WTC11 (cell line): ENCODE data around the gene IL17RA.

Source experiments
- E2F1 ChIP-seq: sonication (generic); formaldehyde crosslinking; IDR thresholded peaks from 2 replicates; pipeline ENCODE4 v1.8.0; 2022; ENCODE audit warnings: mild to moderate bottlenecking, missing genetic modification reagents
- FOXK1 ChIP-seq: sonication (generic); formaldehyde crosslinking; IDR thresholded peaks from 2 replicates; pipeline ENCODE4 v1.8.0; 2022; ENCODE audit warnings: mild to moderate bottlenecking, moderate library complexity, missing genetic modification reagents
- HMGXB4 ChIP-seq: sonication (generic); formaldehyde crosslinking; IDR thresholded peaks from 2 replicates; pipeline ENCODE4 v1.8.1; 2023; ENCODE audit warnings: mild to moderate bottlenecking, moderate library complexity, missing genetic modification reagents
- MYBL2 ChIP-seq: sonication (generic); formaldehyde crosslinking; IDR thresholded peaks from 2 replicates; pipeline ENCODE4 v1.8.1; 2023; ENCODE audit warnings: mild to moderate bottlenecking, moderate library complexity, missing genetic modification reagents
- TEAD1 ChIP-seq: sonication (generic); formaldehyde crosslinking; IDR thresholded peaks from 2 replicates; pipeline ENCODE4 v1.8.0; 2022; ENCODE audit warnings: mild to moderate bottlenecking, missing genetic modification reagents
- TF ChIP-seq, protein P1 (sequence below): fragments of 200-600 bp; IDR thresholded peaks from 2 replicates; pipeline ENCODE4 v1.8.0; 2022; ENCODE audit warnings: antibody characterized with exemption
- TF ChIP-seq, protein P2 (sequence below): sonication (generic); formaldehyde crosslinking; conservative IDR thresholded peaks from 2 replicates; pipeline ENCODE4 v1.8.1; 2022; ENCODE audit warnings: mild to moderate bottlenecking, missing genetic modification reagents
- TF ChIP-seq, protein P3 (sequence below): sonication (generic); formaldehyde crosslinking; IDR thresholded peaks from 2 replicates; pipeline ENCODE4 v1.8.0; 2022; ENCODE audit warnings: missing genetic modification reagents
- TF ChIP-seq, protein P4 (sequence below): sonication (generic); formaldehyde crosslinking; IDR thresholded peaks from 2 replicates; pipeline ENCODE4 v1.8.0; 2022; ENCODE audit warnings: mild to moderate bottlenecking, missing genetic modification reagents
- TF ChIP-seq, protein P5 (sequence below): sonication (generic); formaldehyde crosslinking; IDR thresholded peaks from 2 replicates; pipeline ENCODE4 v1.8.0; 2022; ENCODE audit warnings: mild to moderate bottlenecking, missing genetic modification reagents

GRCh38 chr22:17159504-17159951 lies 74.7 kb downstream of the IL17RA start:
- TF ChIP-seq, protein P1, sequence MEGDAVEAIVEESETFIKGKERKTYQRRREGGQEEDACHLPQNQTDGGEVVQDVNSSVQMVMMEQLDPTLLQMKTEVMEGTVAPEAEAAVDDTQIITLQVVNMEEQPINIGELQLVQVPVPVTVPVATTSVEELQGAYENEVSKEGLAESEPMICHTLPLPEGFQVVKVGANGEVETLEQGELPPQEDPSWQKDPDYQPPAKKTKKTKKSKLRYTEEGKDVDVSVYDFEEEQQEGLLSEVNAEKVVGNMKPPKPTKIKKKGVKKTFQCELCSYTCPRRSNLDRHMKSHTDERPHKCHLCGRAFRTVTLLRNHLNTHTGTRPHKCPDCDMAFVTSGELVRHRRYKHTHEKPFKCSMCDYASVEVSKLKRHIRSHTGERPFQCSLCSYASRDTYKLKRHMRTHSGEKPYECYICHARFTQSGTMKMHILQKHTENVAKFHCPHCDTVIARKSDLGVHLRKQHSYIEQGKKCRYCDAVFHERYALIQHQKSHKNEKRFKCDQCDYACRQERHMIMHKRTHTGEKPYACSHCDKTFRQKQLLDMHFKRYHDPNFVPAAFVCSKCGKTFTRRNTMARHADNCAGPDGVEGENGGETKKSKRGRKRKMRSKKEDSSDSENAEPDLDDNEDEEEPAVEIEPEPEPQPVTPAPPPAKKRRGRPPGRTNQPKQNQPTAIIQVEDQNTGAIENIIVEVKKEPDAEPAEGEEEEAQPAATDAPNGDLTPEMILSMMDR, result no peak
- TF ChIP-seq, protein P2, sequence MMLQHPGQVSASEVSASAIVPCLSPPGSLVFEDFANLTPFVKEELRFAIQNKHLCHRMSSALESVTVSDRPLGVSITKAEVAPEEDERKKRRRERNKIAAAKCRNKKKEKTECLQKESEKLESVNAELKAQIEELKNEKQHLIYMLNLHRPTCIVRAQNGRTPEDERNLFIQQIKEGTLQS (CRISPR knock-in tag), result no peak
- no peak for TF ChIP-seq FOXK1 (CRISPR knock-in tag)
- TF ChIP-seq, protein P3, sequence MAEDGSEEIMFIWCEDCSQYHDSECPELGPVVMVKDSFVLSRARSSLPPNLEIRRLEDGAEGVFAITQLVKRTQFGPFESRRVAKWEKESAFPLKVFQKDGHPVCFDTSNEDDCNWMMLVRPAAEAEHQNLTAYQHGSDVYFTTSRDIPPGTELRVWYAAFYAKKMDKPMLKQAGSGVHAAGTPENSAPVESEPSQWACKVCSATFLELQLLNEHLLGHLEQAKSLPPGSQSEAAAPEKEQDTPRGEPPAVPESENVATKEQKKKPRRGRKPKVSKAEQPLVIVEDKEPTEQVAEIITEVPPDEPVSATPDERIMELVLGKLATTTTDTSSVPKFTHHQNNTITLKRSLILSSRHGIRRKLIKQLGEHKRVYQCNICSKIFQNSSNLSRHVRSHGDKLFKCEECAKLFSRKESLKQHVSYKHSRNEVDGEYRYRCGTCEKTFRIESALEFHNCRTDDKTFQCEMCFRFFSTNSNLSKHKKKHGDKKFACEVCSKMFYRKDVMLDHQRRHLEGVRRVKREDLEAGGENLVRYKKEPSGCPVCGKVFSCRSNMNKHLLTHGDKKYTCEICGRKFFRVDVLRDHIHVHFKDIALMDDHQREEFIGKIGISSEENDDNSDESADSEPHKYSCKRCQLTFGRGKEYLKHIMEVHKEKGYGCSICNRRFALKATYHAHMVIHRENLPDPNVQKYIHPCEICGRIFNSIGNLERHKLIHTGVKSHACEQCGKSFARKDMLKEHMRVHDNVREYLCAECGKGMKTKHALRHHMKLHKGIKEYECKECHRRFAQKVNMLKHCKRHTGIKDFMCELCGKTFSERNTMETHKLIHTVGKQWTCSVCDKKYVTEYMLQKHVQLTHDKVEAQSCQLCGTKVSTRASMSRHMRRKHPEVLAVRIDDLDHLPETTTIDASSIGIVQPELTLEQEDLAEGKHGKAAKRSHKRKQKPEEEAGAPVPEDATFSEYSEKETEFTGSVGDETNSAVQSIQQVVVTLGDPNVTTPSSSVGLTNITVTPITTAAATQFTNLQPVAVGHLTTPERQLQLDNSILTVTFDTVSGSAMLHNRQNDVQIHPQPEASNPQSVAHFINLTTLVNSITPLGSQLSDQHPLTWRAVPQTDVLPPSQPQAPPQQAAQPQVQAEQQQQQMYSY (CRISPR knock-in tag), result no peak
- TF ChIP-seq, protein P4, sequence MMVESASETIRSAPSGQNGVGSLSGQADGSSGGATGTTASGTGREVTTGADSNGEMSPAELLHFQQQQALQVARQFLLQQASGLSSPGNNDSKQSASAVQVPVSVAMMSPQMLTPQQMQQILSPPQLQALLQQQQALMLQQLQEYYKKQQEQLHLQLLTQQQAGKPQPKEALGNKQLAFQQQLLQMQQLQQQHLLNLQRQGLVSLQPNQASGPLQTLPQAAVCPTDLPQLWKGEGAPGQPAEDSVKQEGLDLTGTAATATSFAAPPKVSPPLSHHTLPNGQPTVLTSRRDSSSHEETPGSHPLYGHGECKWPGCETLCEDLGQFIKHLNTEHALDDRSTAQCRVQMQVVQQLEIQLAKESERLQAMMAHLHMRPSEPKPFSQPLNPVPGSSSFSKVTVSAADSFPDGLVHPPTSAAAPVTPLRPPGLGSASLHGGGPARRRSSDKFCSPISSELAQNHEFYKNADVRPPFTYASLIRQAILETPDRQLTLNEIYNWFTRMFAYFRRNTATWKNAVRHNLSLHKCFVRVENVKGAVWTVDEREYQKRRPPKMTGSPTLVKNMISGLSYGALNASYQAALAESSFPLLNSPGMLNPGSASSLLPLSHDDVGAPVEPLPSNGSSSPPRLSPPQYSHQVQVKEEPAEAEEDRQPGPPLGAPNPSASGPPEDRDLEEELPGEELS (CRISPR knock-in tag), result no peak
- no peak for TF ChIP-seq TEAD1 (CRISPR knock-in tag)
- no peak for TF ChIP-seq E2F1 (CRISPR knock-in tag)
- no peak for TF ChIP-seq HMGXB4 (CRISPR knock-in tag)
- TF ChIP-seq, protein P5, sequence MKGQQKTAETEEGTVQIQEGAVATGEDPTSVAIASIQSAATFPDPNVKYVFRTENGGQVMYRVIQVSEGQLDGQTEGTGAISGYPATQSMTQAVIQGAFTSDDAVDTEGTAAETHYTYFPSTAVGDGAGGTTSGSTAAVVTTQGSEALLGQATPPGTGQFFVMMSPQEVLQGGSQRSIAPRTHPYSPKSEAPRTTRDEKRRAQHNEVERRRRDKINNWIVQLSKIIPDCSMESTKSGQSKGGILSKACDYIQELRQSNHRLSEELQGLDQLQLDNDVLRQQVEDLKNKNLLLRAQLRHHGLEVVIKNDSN, result no peak
- TF ChIP-seq MYBL2 (CRISPR knock-in tag), result no peak
